Measurements from ENCODE around the gene MAU2.
"Not testable (repeated sequence)": the region's sequence is repeated elsewhere in the genome, so short reads cannot be mapped to it uniquely, and the experiment has no call there.

MAU2 gene

DNA sequence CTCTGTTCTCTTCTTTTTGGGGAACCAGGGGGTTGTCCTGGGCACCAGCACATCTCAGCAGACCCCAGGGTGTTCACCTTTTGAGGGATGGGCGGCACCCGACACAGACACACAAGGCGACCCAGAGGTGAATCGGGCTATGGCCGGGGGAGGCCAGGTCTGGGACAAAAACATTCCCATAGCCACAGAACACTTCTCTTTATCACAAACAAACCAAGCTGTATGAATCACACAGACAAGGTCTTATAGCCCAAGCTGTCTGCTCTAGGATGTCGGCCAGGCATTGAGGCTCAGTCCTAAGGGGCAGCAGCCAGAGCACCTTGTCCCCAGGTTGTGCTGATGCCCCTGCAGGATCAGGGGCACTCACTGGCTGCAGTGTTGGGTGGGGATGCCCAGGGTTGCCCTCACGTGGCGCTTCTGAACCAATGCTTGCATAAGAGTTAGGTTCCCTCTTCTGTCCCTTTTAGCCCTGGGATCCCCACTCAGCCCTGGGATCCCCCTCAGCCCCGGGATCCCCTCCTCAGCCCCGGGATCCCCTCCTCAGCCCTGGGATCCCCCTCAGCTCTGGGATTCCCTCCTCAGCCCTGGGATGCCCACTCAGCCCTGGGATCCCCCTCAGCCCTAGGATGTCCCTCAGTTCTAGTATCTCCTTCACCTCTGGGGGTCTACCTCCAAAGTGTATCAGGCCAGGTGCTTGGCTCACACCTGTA lies 26.9 kb downstream of the MAU2 start:
- no peak for DNase-seq (ENCODE audit: low read depth in 2 of 2)

DNA sequence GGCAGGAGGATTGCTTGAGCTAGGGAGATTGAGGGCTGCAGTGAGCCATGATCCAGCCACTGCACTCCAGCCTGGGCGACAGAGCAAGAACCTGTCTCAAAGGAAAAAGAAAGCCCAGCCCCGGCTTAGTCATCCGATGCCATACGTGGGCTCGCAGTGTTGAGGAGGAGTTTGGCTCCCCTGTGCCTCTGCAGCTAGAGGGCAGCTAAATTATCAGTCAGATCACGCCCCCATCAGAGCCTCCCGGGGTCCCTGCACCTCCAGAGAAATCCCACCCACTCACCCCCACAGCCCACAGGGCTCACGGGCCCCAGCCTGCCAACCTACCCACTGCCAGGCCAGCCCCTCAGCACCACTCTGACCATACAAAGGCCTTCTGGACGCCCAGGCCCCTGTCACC lies 27.6 kb downstream of the MAU2 start:
- no peak for DNase-seq (ENCODE audit: low read depth in 2 of 2)

DNA sequence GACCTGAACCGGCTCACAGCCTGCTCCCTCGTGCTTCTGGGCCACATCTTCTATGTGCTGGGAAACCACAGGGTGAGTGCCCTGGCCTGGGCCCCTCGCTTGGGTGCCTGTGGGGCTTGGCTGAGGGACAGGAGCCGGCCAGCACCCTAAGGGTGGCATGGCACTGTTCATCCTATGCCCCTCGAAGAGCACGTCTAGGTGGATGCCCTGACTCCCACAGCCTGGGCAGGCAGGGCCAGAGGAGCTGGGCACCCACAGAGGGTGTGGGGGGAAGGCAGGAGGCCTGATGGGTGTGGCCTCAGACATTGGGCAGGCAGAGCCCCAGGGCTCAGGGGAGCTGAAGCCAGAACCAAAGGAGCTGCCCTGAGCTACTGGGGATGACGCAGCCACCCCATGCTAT lies 28.7 kb downstream of the MAU2 start:
- DNase-seq (ENCODE audit: low read depth in 2 of 2) = no peak

DNA sequence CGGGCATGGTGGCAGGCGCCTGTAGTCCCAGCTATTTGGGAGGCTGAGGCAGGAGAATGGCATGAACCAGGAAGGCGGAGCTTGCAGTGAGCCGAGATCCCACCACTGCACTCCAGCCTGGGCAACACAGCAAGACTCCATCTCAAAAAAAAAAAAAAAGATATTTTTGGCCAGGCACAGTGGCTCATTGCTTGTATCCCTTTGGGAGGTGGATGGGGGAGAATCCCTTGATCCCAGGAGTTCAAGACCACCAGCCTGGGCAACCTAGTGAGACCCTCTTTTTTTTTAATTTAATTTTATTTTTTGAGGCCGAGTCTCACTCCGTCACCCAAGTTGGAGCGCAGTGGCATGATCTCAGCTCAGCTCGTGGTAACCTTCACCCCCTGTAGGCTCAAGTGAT lies 30.1 kb downstream of the MAU2 start:
- DNase-seq (ENCODE audit: low read depth in 2 of 2) = not testable (repeated sequence)

DNA sequence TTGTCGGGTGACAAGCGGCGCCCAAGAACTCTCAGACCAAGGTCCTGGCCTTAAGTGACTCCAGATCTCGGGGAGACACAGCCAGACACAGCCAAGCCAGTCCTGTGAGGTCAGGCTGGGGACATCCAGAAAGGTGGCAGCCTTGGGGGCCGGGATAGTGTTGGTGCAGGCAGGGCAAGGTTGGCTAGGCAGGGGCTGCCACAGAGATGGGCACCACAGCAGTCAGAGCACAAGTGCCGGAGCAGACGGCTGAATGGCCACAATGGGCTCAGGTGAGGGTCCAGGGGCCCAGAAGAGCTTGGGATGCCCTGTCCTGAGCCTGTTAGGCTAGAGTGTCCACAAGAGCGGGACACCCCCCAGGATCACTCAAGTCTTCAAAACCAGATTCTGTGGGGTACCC lies 32.2 kb downstream of the MAU2 start:
- no peak for DNase-seq (ENCODE audit: low read depth in 2 of 2)

DNA sequence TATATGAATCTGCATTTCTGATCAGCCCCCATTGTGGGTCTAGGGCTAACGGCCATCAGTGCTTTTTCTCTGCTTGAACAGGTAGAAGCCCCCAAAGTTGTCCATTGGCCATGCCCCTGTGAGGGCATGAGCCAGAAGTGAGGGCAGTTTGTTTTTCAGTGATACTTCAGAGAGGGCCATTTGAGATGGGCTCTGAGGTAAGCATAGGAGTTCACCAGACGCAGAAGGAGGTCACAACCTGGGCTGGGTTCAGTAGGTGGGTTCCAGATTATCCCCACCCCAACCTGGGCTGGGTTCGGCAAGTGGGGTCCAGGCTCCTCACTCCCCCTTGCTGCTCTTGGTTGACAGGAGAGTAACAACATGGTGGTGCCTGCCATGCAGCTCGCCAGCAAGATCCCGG lies 33.4 kb downstream of the MAU2 start:
- no peak for DNase-seq (ENCODE audit: low read depth in 2 of 2)

DNA sequence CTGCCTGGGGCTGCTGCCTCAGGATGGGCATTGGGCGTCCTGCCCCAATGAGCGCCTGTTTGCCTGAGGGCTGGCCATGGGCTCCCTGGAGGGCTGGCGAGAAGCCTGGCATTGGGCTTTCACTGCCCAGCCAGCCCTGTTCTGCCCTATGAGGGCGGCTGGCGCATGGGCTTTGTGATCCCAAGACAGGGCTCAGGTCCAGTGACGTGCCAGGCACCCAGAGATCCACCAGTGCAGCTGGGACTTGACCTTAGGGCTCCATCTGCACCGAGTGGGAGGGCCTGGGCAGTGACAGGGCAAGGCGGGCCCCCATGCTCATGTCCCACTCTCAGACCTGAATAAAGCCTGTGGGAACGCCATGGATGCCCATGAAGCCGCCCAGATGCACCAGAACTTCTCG lies 34.3 kb downstream of the MAU2 start:
- DNase-seq (ENCODE audit: low read depth in 2 of 2) = no peak

DNA sequence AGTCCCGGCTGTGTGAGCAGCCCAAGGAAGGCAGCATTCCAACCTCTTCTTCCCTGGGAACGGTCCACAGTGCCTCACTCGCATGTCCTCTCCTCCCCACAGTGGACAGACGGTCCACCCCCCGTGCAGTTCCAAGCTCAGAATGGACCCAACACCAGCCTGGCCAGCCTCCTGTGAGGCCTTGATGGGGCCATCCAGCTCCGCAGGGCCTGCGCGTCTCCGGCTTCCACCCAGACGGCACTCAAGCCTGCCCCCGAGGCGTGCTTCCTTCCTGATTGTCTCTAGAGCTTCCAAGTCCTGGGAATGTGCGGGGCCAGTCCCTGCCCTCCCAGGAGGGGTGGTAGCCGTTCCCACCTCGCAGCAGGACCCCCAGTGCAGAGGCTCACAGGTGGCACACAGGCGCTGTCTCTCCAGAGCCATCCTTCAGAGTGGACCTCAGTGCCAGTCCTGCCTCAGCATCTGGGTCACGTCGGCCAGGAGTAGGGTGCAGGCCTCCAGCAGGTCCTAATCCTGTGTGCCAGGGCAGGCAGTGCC lies 35.0 kb downstream of the MAU2 start:
- no peak for DNase-seq (ENCODE audit: low read depth in 2 of 2)

DNA sequence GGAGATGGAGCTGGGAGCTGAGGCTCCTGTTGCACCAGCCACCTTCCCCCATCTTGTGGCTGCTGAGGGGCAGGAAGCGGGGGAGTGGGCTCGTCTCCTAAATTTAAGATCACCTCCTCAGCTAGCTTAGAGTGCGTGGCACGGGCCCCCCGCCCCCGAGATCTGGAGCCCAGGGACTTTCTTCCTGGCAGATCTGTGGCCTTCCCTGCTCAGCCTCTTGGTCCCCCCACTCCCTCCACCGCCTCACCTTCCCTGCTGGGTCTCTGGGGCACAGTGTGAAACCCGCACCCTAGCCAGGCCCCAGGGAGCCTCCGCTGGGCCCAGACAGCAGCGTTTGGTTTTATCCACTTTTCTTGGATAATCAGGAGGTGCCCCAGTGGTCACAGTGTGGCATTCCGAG lies 35.9 kb downstream of the MAU2 start:
- no peak for DNase-seq (ENCODE audit: low read depth in 2 of 2)

DNA sequence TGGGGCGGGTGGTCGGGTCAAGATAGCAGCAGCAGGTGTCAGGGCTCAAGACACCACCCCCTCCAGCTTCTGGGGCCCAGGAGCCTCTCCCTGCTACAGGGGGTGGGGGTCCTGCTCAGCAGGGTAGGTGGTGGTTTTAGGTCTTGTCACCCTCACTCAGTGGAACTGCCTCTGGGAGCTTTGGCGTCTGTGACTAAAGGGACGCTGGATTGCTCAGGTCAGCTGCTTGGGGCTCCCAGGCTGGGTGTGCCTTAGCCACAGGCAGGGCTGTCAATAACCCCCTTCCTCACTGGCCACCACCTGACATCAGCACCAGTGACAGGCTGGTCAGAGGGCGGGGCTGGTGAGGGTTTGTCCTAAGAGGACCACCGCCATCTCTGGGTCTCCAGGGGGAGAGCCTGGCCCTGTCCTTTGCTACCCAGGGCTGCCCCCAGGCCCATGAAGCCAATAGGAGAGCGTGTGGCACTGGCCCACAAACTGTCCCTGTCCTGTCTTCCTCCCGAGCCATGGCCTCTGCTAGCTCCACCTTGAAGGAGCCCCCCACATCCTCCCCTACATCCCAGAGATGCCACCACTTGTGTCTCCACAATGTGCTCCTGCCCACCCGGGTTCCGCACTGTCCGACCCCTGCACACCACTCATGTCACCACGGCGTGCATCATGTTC lies 36.4 kb downstream of the MAU2 start:
- DNase-seq (ENCODE audit: low read depth in 2 of 2) = no peak

DNA sequence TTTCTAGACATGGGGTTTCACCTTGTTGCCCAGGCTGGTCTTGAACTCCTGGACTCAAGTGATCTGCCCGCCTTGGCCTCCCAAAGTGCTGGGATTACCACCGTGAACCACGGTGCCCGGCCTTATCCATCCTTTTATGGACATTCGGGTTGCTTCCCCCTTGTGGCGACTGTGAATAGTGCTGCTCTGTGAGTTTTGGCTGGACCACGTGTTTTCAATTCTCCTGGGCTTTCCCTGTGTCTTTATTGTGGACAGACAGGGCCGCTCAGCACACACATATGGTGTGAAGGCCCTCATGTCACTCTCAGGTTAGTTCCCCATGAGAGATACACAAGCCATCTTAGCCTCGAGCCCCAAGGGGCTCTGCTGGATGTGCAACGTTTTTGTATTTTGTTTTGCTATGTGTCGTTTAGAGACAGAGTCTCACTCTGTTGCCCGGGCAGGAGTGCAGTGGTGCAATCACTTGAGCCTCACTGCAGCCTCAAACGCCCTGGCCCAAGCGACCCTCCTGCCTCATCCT lies 40.5 kb downstream of the MAU2 start:
- peak; percentile 55 to 62 for DNase-seq (ENCODE audit: low read depth in 2 of 2)

DNA sequence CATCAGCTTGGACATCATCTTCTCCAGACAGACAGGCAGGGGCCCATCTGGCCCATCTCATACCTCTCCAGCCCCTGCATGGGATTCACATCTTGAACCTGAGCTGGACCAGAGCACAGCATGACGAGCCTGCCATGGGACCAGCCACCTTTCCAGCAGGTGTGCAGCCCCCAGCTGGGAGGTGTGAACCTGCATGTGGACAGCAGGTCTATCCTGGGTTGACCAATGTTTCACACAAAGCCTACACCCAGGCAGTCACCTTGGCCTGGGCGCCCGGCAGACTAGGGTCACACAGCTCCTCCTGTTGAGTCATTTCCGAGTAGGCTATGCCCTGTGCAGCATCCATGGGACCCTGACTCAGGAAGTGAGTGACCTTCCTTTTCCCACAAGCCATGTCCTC lies 41.4 kb downstream of the MAU2 start:
- no peak for DNase-seq (ENCODE audit: low read depth in 2 of 2)

DNA sequence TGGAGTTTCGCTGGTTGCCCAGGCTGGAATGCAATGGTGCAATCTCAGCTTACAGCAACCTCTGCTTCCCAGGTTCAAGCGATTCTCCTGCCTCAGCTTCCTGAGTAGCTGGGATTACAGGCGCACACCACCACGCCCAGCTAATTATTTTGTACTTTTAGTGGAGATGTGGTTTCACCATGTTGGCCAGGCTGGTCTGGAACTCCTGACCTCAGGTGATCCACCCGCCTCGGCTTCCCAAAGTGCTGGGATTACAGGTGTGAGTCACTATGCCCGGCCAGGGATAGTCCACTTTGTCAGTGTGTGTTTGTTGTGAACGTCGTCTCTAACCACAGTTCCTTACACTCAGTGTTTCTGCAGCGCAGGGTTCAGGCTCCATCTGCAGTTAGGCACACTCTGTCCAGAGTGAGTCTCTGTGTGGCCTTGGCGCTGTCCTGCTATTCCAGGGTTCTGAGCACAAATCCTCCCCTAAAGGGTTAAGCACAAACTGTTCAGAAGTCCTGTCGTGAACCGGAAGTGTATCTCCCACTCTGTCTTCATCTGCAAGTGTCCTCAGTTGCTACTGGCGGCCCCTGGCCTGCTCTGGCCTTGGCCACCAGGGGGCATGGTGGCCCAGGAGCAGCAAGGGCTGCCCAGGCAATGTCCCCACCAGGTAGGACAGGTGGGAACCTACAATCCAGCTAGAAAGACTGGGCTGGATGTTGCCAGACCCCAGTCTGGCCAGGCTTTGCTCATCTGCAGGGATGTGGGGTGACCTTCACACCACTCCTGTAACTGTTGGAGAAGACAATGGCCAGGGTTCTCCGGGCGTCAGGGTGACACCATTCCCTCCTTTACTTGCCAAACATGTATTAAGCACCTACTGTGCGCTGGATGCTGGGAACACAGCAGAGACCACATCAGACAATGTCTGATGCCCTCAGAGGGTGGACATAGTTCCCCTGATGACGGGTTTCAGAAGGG lies 46.1 kb downstream of the MAU2 start:
- peak; percentile 55 to 59 for DNase-seq (ENCODE audit: low read depth in 2 of 2)

DNA sequence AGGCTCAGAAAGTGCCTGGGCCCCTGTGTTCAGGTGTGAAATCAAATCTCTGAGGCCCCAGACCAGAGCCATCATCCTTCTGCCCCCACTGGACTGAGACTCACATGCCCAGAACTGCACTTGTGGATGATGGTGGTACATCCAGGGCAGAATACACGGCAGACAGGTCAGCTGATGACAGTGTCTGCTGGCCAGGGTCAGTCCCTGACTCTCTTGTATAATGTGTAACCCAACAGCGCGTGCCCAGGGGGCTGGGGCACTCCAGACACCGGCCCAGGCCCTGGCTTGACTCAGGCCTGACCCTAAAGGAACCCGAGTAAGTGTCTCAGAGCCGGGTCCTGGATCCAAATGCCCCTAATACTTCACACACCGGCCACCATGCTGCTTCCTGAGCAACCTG lies 47.5 kb downstream of the MAU2 start:
- DNase-seq (ENCODE audit: low read depth in 2 of 2) = no peak

DNA sequence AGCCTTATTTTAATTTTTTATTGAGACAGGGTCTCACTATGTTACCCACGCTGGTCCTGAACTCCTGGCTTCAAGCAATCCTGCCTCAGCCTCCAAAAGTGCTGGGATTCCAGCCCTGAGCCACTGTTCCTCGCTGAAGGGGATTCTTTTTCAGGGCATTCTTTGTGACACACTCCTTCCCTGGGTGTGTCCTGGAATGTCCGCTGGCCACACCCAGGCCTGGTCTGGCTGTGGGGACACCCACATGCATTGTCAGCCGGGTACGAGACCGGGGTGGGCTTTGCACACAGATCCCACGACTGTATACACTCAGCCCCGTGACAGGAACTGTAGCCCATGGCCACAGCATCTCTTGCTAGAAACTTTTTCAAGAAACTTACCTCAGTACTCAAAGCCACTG lies 50.4 kb downstream of the MAU2 start:
- no peak for DNase-seq (ENCODE audit: low read depth in 2 of 2)

DNA sequence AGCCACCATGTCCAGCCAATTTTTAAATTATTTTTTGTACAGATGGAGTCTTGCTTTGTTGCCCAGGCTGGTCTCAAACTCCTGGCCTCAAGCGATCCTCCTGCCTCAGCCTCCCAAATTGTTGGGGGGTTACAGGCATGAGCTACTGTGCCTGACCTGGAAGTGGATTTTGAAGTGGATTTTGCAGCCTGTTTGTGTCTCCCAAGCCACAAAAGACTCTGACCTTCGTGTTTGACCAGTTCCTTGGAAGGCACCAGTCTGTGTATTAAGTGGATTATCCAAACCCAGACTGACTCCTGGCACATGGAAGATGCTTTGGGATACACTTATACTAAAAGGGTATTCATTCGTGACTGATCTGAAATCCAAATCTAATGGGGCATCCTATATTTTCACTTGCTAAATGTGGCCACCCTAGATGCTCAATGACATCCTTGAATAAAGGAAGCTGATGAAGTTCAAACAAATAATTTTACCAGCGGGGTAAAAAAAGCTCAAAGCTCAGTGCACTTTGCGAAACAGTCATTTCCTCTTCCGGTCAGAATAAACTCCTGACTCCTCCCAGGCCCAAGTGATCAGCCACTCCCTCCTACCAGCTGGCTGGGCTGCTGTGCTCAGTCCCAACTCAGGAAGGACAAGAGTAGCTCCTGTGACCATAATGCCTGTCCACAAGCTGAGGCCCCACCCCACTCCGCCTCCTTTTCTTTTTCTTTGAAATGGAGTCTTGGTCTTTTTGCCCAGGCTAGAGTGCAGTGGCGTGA lies 52.2 kb downstream of the MAU2 start:
- no peak for DNase-seq (ENCODE audit: low read depth in 2 of 2)

DNA sequence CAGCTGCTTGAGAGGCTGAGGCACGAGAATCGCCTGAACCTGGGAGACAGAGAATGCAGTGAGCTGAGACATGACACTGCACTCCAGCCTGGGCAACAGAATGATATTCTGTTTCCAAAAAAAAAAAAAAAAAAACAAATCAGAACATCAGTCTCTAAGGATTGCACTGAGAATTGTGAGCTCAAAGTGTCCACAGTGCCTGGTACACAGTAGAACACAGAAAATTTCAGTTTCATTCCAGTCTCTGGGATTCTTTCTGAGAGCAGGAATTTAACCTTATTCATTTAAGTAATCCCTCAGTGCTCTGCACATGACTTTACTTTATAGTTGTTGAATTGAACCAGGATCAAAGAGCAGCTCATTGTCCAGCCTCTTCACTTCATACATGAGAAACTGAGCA lies 58.9 kb downstream of the MAU2 start:
- no peak for DNase-seq (ENCODE audit: low read depth in 2 of 2)

DNA sequence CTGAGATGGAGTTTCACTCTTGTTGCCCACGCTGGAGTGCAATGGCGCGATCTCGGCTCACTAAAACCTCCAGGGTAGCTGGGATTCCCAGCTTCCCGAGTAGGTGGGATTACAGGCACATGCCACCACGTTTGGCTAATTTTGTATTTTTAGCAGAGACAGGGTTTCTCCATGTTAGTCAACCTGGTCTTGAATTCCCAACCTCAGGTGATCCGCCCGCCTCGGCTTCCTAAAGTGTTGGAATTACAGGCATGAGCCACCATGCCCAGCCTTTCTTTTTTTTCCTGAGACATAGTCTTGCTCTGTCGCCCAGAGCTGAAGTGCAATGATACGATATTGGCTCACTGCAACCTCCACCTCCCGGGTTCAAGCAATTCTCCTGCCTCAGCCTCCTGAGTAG lies 59.7 kb downstream of the MAU2 start:
- not testable (repeated sequence) for DNase-seq (ENCODE audit: low read depth in 2 of 2)

DNA sequence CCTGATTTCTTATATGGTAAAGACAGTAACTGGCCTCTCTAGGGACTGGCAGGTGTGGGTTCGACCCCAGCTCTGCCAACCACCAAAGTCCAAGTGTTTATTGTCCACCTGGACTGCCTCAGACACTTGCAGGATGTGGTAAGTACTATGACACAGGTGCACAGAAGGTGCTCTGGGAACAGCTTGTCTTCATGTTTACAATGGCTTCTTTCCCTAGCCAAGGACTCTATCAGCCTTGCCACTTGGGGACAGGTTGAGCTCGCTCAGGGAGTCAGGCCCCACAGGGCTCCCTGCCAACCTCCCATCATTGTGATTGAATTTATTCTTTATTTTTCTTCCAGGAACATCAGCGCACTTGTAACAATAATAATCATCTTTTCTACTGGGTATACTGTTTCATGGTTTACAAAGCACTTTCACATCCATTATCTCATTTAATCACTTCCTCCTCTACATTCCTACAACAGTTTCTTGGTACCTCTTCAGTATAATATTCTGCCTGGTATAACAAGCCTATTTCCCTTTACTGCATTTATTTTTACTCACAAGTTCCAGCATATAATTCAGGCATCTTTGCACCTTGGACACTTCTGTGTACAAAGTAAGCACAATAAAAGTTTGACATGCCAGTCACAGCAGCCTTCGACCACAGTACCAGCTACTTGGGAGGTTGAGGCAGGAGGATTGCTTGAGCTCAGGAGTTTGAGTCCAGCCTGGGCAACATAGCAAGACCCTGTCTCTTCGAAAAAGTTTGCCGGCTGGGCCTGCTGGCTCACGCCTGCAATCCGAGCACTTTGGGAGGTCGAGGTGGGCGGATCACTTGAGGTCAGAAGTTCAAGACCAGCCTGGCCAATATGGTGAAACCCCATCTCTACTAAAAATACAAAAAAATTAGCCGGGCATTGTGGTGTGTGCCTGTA lies 60.6 kb downstream of the MAU2 start:
- no peak for DNase-seq (ENCODE audit: low read depth in 2 of 2)

DNA sequence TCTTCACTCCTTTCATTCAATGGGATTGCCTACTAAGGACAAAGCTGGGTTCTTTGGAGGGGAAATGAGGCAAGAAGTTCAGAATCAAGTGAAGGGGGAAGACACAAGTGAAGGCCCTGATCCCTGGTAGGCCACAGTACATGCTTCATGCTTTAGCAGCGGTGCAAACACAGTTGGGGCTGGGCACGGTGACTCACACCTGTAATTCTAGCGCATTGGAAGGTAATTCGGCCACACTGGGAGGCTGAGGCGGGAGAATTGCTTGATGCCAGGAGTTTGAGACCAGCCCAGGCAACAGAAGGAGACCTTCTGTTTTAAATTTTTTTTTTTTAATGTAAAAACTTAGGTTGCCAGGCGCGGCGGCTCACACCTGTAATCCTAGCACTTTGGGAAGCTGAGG lies 61.5 kb downstream of the MAU2 start:
- DNase-seq (ENCODE audit: low read depth in 2 of 2) = no peak
